ENCODE results near the gene PELO.

The PELO gene

DNA sequence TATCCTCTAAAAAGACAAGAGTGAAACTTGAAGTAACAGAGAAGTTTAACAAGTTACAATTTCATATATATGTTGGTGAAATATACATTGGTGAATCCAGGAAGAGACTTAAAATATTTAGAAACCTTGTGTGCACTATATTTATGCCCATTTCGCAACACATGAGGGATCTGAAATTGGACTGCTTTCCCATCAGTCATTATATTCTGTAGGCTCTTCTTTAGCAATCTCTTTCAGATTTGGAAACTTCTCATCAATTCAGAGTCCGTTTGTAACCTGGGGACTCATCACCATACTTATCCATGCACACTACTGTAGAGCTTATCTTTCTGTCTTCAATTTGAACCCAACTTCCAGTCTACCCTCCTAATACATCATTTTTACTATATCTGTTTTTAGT is 2.1 kb downstream of the PELO start:
- Histone ChIP-seq H3K27ac (ENCODE audit: low read depth, low read length) (peak overlapping the region; percentile 85), H3K9ac (ENCODE audit: low read length) (peak overlapping the region; percentile 81), H3K4me1 (ENCODE audit: insufficient read depth, low read length) (peaks cover 29% of the 10 kb centered on the region), H3K36me3 (ENCODE audit: insufficient read depth, low read length) (no peaks in the 10 kb centered on the region), H3K27me3 (ENCODE audit: control insufficient read depth in 1 of 2, insufficient read depth in 2 of 2, low read length in 2 of 2) (no peaks in the 10 kb centered on the region), H3K4me3 (ENCODE audit: low read depth in 1 of 2, low read length in 2 of 2) (peak overlapping the region; percentile 78 to 92), H3K9me3 (ENCODE audit: low read length) (no peaks in the 10 kb centered on the region)

DNA sequence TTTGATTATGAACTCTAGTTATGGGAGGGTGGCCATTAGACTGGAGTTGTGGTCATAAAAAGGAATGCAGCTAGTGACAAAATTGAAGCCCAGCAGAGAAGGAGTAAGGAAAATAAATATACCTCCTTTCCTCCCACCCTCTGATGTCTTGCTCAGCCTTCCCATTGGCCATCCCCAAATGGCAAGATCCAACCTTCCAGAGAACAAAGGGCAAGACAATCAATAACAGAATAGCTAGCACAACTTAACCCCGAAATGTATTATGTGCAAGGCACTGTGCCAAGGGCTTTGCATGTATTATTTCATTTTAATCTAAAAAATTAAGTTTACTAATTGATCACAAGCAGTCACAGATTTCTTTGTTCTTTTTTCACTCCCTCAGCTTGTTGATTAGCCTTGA is 3.6 kb downstream of the PELO start:
- Histone ChIP-seq H3K36me3 (ENCODE audit: insufficient read depth, low read length) (no peaks in the 10 kb centered on the region), H3K4me3 (ENCODE audit: low read depth in 1 of 2, low read length in 2 of 2) (peak overlapping the region in 1 of 2 donors; percentile 92), H3K4me1 (ENCODE audit: insufficient read depth, low read length) (peaks cover 41% of the 10 kb centered on the region), H3K9ac (ENCODE audit: low read length) (no peak overlapping the region), H3K27ac (ENCODE audit: low read depth, low read length) (no peak overlapping the region), H3K9me3 (ENCODE audit: low read length) (no peaks in the 10 kb centered on the region), H3K27me3 (ENCODE audit: control insufficient read depth in 1 of 2, insufficient read depth in 2 of 2, low read length in 2 of 2) (no peaks in the 10 kb centered on the region)

DNA sequence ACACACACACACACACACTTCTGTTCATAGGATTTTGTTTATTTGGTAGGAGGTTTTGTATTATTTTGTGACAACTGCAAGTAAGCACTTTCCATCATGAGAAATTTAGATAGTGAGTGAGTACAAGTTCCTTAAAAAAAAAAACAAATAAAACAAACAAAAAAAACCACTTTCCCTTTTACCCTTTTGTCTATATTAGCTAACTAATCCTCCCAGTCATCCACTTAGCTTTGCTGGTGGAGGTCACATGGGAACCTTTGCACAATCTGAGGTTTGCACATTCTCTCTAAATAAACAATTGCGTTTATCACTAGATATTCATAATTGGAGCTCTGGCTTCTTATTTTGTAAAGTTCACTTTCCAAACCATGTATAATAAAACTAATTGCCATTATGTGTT is 6.8 kb downstream of the PELO start:
- Histone ChIP-seq H3K36me3 (ENCODE audit: insufficient read depth, low read length) (no peaks in the 10 kb centered on the region), H3K27ac (ENCODE audit: low read depth, low read length) (no peak overlapping the region), H3K9ac (ENCODE audit: low read length) (no peak overlapping the region), H3K9me3 (ENCODE audit: low read length) (no peaks in the 10 kb centered on the region), H3K4me3 (ENCODE audit: low read depth in 1 of 2, low read length in 2 of 2) (no peak overlapping the region), H3K27me3 (ENCODE audit: control insufficient read depth in 1 of 2, insufficient read depth in 2 of 2, low read length in 2 of 2) (no peaks in the 10 kb centered on the region), H3K4me1 (ENCODE audit: insufficient read depth, low read length) (peaks cover 54% of the 10 kb centered on the region)

DNA sequence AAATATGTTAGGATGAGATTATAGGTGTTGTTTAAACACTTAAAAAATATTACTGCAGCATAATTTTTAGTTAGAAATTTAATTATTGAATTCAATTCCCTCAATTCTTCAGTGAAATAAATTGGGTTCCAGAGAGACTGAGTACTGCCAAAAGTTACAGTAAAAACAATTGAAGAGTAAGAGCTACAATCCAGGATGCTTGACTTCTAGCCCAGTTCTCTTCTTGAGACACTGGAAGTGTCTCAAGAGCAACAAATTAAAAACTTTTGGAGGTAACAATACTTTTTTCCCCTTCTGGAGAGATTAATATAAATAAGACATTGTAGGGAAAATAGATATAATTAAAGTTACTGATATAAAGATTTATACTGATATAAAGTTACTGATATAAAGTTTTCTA is 8.3 kb downstream of the PELO start:
- no peak overlapping the region for H3K9ac ChIP-seq (ENCODE audit: low read length)
- peaks cover 50% of the 10 kb centered on the region for H3K4me1 ChIP-seq (ENCODE audit: insufficient read depth, low read length)
- H3K9me3 ChIP-seq (ENCODE audit: low read length) = no peaks in the 10 kb centered on the region
- no peaks in the 10 kb centered on the region for H3K27me3 ChIP-seq (ENCODE audit: control insufficient read depth in 1 of 2, insufficient read depth in 2 of 2, low read length in 2 of 2)
- H3K4me3 ChIP-seq (ENCODE audit: low read depth in 1 of 2, low read length in 2 of 2) = no peak overlapping the region
- H3K36me3 ChIP-seq (ENCODE audit: insufficient read depth, low read length) = no peaks in the 10 kb centered on the region
- H3K27ac ChIP-seq (ENCODE audit: low read depth, low read length) = peak overlapping the region; percentile 31

DNA sequence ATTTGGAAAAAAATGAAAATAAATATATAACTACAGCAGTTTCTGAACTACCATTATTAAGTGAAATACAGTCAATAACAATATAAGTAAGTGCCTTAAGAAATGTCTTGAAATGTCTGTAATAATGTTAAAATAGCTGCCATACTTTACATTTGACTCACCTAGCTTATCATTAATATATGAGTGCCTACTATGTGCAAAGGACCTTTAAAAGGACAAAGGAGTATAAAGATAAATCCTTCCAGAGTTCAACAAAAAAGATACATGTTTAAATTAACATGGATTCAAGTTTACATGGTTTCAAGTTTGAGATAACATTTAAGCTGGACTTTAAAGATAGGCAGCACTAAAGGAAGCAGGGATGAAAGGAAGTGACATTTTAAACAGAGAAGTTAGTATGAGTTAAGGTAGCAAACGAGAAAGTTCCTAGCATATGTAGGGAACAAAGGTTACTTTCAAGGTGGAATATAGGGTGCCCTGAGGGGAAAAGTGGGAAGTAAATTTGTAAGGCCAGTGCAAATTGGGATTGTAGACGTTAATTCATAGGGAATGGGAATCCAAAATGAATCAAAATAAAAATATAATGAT is 8.9 kb downstream of the PELO start:
- Histone ChIP-seq H3K9me3 (ENCODE audit: low read length) (no peaks in the 10 kb centered on the region), H3K4me3 (ENCODE audit: low read depth in 1 of 2, low read length in 2 of 2) (no peak overlapping the region), H3K9ac (ENCODE audit: low read length) (no peak overlapping the region), H3K36me3 (ENCODE audit: insufficient read depth, low read length) (no peaks in the 10 kb centered on the region), H3K27ac (ENCODE audit: low read depth, low read length) (peak overlapping the region; percentile 17), H3K4me1 (ENCODE audit: insufficient read depth, low read length) (peaks cover 50% of the 10 kb centered on the region), H3K27me3 (ENCODE audit: control insufficient read depth in 1 of 2, insufficient read depth in 2 of 2, low read length in 2 of 2) (no peaks in the 10 kb centered on the region)

DNA sequence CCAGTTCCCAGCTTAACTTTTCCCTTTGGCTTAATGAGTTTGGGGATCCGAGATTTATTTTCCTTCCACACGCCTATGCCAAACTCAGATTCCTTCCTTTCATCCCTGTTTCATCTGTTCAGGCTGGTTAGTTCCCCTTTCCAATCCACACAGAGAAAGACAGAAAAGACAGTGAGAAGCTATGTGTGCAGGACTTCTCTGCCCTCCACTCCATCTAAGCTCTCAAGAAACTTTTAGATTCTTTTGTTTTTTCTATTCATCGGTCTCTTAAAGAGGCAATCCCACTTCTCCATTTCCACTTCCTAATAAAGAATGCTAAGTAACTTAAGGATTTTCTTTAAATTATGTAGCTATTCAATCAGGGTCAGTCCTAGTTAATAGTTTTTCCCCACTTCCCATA is 11.2 kb downstream of the PELO start:
- Histone ChIP-seq H3K4me1 (ENCODE audit: insufficient read depth, low read length) (peaks cover 42% of the 10 kb centered on the region), H3K27ac (ENCODE audit: low read depth, low read length) (peak overlapping the region; percentile 74), H3K9ac (ENCODE audit: low read length) (peak overlapping the region; percentile 75), H3K36me3 (ENCODE audit: insufficient read depth, low read length) (no peaks in the 10 kb centered on the region), H3K9me3 (ENCODE audit: low read length) (no peaks in the 10 kb centered on the region), H3K27me3 (ENCODE audit: control insufficient read depth in 1 of 2, insufficient read depth in 2 of 2, low read length in 2 of 2) (no peaks in the 10 kb centered on the region), H3K4me3 (ENCODE audit: low read depth in 1 of 2, low read length in 2 of 2) (peak overlapping the region; percentile 80 to 89)

- peak overlapping the region; percentile 80 to 89 for H3K4me3 ChIP-seq (ENCODE audit: low read depth in 1 of 2, low read length in 2 of 2)
- peaks cover 46% of the 10 kb centered on the region for H3K4me1 ChIP-seq (ENCODE audit: insufficient read depth, low read length)
- H3K9me3 ChIP-seq (ENCODE audit: low read length) = no peaks in the 10 kb centered on the region
- no peaks in the 10 kb centered on the region for H3K36me3 ChIP-seq (ENCODE audit: insufficient read depth, low read length)
- peak overlapping the region; percentile 74 for H3K27ac ChIP-seq (ENCODE audit: low read depth, low read length)
- peak overlapping the region; percentile 75 for H3K9ac ChIP-seq (ENCODE audit: low read length)
- H3K27me3 ChIP-seq (ENCODE audit: control insufficient read depth in 1 of 2, insufficient read depth in 2 of 2, low read length in 2 of 2) = no peaks in the 10 kb centered on the region
Measured at GRCh38 chr5:52799358-52799982, 11.8 kb downstream of the PELO start.

GRCh38 chr5:52799983-52800393 is 12.3 kb downstream of the PELO start:
- Histone ChIP-seq H3K9me3 (ENCODE audit: low read length) (no peaks in the 10 kb centered on the region), H3K36me3 (ENCODE audit: insufficient read depth, low read length) (no peaks in the 10 kb centered on the region), H3K4me1 (ENCODE audit: insufficient read depth, low read length) (peaks cover 45% of the 10 kb centered on the region), H3K4me3 (ENCODE audit: low read depth in 1 of 2, low read length in 2 of 2) (peak overlapping the region; percentile 80 to 89), H3K27ac (ENCODE audit: low read depth, low read length) (peak overlapping the region; percentile 74), H3K27me3 (ENCODE audit: control insufficient read depth in 1 of 2, insufficient read depth in 2 of 2, low read length in 2 of 2) (no peaks in the 10 kb centered on the region), H3K9ac (ENCODE audit: low read length) (peak overlapping the region; percentile 75)

DNA sequence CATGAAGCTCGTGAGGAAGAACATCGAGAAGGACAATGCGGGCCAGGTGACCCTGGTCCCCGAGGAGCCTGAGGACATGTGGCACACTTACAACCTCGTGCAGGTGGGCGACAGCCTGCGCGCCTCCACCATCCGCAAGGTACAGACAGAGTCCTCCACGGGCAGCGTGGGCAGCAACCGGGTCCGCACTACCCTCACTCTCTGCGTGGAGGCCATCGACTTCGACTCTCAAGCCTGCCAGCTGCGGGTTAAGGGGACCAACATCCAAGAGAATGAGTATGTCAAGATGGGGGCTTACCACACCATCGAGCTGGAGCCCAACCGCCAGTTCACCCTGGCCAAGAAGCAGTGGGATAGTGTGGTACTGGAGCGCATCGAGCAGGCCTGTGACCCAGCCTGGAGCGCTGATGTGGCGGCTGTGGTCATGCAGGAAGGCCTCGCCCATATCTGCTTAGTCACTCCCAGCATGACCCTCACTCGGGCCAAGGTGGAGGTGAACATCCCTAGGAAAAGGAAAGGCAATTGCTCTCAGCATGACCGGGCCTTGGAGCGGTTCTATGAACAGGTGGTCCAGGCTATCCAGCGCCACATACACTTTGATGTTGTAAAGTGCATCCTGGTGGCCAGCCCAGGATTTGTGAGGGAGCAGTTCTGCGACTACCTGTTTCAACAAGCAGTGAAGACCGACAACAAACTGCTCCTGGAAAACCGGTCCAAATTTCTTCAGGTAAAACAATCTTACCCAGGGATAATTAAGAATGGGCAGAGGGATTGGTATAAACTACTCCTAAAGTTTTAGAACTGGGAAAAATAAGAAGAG is 12.9 kb downstream of the PELO start:
- Histone ChIP-seq H3K9ac (ENCODE audit: low read length) (peak overlapping the region; percentile 75), H3K27me3 (ENCODE audit: control insufficient read depth in 1 of 2, insufficient read depth in 2 of 2, low read length in 2 of 2) (no peaks in the 10 kb centered on the region), H3K4me1 (ENCODE audit: insufficient read depth, low read length) (peaks cover 47% of the 10 kb centered on the region), H3K36me3 (ENCODE audit: insufficient read depth, low read length) (no peaks in the 10 kb centered on the region), H3K27ac (ENCODE audit: low read depth, low read length) (peak overlapping the region; percentile 74), H3K4me3 (ENCODE audit: low read depth in 1 of 2, low read length in 2 of 2) (peak overlapping the region; percentile 80 to 89), H3K9me3 (ENCODE audit: low read length) (no peaks in the 10 kb centered on the region)

GRCh38 chr5:52801329-52801728 is 13.6 kb downstream of the PELO start:
- Histone ChIP-seq H3K9me3 (ENCODE audit: low read length) (no peaks in the 10 kb centered on the region), H3K4me3 (ENCODE audit: low read depth in 1 of 2, low read length in 2 of 2) (peak overlapping the region; percentile 80 to 89), H3K4me1 (ENCODE audit: insufficient read depth, low read length) (peaks cover 48% of the 10 kb centered on the region), H3K27me3 (ENCODE audit: control insufficient read depth in 1 of 2, insufficient read depth in 2 of 2, low read length in 2 of 2) (no peaks in the 10 kb centered on the region), H3K9ac (ENCODE audit: low read length) (peak overlapping the region; percentile 75), H3K36me3 (ENCODE audit: insufficient read depth, low read length) (no peaks in the 10 kb centered on the region), H3K27ac (ENCODE audit: low read depth, low read length) (peak overlapping the region; percentile 74)

- Histone ChIP-seq H3K9me3 (ENCODE audit: low read length) (no peaks in the 10 kb centered on the region), H3K36me3 (ENCODE audit: insufficient read depth, low read length) (no peaks in the 10 kb centered on the region), H3K4me3 (ENCODE audit: low read depth in 1 of 2, low read length in 2 of 2) (peak overlapping the region in 1 of 2 donors; percentile 80), H3K9ac (ENCODE audit: low read length) (peak overlapping the region; percentile 22), H3K4me1 (ENCODE audit: insufficient read depth, low read length) (peaks cover 47% of the 10 kb centered on the region), H3K27ac (ENCODE audit: low read depth, low read length) (peak overlapping the region; percentile 74), H3K27me3 (ENCODE audit: control insufficient read depth in 1 of 2, insufficient read depth in 2 of 2, low read length in 2 of 2) (no peaks in the 10 kb centered on the region)
Measured at GRCh38 chr5:52802272-52802973, 14.7 kb downstream of the PELO start.
